Omental fat pad (tissue), 4 donors: ENCODE results near the gene ST6GALNAC6. TPM values are rescaled to one million over a fixed set of nuclear protein-coding genes. Genes with fewer than 3 reads are reported as not detected.

Experiments
- ATAC-seq: fragments of 150-250 bp; one replicate; pipeline ENCODE4 v1.9.1; 2016; ENCODE audit warnings: mild to moderate bottlenecking, moderate library complexity; ENCODE audit not compliant: low FRiP score
- DNase-seq: peaks from one replicate; pipeline ENCODE4 v3.0.0-alpha.2; 2019; ENCODE audit warnings: low spot score
- total RNA-seq, 4 donors: library from RNA; depleted of rRNA; stranded (reverse); fragments of >200 nt; gene quantifications; one replicate each; pipeline ENCODE4 v1.1.0, GENCODE V29; 2016
- TF ChIP-seq, protein P1 (sequence below), 3 donors: fragments of 450-650 bp; IDR thresholded peaks; one replicate each; pipeline ENCODE4 v1.5.1; 2016 to 2017; ENCODE audit warnings: antibody characterized with exemption in 3 of 3, mild to moderate bottlenecking in 3 of 3, moderate library complexity in 2 of 3

Gene ST6GALNAC6
- total RNA-seq, 4 donors from 2014 or later, result 138 to 213 (median 155) TPM

DNA sequence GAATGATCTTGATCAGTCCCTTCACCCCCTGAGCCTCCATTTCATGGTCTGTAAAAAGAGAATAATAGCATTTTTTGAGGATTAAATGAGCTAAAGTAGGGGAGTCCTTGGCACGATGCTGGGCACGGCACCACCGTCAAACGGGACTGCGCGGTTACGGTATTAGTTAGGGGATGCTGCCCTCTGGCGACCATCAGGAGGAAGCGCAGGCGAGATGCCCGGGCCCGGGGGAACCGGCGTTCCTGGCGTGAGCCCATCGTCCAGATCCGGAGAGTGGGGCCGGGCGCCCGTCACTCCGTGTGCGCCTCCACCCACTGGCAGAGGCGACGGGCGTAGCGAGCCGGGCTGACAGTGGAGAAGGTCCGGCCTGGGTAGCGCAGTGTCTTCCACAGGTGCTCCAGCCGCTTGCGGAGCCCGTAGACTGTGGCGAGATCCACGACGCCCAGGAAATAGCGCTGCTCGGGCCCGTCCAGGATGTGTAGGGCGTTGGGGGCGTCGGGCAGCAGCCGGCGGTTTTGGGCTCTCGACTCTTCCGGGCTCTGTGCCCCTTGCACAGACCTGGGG is 22.2 kb upstream of the ST6GALNAC6 start:
- TF ChIP-seq, protein P1, sequence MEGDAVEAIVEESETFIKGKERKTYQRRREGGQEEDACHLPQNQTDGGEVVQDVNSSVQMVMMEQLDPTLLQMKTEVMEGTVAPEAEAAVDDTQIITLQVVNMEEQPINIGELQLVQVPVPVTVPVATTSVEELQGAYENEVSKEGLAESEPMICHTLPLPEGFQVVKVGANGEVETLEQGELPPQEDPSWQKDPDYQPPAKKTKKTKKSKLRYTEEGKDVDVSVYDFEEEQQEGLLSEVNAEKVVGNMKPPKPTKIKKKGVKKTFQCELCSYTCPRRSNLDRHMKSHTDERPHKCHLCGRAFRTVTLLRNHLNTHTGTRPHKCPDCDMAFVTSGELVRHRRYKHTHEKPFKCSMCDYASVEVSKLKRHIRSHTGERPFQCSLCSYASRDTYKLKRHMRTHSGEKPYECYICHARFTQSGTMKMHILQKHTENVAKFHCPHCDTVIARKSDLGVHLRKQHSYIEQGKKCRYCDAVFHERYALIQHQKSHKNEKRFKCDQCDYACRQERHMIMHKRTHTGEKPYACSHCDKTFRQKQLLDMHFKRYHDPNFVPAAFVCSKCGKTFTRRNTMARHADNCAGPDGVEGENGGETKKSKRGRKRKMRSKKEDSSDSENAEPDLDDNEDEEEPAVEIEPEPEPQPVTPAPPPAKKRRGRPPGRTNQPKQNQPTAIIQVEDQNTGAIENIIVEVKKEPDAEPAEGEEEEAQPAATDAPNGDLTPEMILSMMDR (IDR thresholded peaks at IDR 0.05), result peak in 2 of 3 donors; percentile 92 to 94
- ATAC-seq (no peak), DNase-seq (peak; percentile 75)

DNA sequence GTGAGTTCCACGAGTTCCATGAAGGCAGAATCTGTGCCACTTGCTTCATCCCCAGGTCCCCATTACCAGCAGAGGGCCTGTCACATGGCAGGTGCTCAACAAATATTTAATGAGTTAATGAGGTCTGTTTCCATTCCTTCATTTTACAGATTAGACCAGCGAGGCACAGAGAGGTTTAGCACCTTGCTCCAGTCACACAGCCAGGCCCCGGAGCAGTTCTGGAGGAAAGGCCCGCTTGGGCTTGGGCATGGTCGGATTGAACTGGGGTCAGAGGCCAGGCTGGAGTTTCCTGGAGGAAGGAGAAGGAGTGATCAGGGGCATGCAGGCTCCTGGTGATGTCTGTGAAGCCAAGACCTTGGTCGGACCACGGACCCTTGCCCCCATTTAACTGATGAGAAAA is 21.4 kb upstream of the ST6GALNAC6 start:
- DNase-seq (no peak), ATAC-seq (no peak)
- TF ChIP-seq, protein P1 (IDR thresholded peaks at IDR 0.05), result no peak

DNA sequence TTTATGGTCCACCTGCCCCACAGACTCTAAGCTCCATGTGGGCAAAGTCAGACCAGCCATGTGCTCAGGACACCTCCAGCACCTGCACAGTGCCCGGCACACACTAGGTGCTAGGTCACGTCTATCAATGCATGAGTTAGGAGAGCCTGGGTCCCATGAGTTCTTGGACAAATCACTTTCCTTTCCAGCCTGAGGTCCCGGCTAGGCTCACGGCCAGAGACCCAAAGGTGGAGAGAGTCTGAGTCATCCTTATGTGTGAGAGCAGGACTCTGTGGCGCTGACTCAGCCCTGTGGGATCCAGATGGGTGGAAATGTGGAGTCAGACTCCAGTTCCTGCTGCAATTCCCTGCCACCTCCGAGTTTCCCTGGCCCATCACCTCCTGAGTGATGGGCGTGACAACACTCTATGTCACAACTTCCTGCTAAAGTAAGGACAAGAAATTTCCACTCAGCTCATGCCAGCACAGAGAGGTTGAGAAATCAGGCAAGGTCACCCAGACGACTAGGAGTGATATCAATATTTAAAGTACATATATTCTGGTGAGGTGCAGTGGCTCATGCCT is 19.9 kb upstream of the ST6GALNAC6 start:
- ATAC-seq, result peak; percentile 76
- TF ChIP-seq, protein P1 (IDR thresholded peaks at IDR 0.05), result no peak
- DNase-seq, result peak; percentile 80

DNA sequence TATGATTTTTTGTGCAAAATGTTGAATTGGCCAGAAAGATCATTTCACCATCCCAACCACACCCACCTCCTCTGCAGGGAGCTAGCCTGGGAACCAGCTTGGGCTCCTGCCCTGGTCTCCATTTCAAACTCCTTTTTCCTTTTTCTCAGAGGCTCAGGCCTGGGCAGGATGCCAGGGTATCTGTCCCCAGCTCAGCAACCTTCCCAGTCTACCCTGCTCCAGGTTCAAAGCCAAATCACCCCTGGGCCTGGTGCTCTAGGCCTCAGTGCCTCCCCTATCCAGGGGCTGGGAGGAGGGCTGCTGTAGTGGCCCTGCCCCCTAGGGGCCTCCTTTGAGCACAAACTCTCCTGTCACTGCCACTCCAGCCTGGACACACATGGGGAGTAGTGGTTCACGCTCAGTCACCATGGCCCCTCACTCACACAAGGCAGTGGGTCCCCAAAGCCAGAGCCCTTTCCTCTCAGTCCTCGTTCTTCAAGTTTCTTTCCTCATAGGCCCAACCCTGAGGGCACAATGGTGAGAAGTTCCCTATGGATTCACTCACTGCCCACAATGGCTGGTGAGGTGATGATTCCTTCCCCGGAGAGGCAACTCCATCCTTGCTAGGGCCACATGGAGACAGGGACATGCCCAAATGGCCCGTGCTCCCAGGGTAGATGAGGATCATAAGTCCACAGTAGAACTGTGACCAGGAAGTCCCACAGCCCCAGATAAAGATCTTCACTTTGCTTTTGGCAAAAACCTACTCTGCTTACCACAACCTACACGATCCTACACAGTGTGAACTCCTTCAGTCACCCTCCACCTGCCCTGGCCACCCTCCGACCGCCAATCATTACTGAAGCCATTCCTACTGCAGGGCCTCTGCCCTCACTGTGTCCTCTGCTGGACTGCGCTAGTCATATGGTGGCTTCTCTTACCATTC is 19.0 kb upstream of the ST6GALNAC6 start:
- ATAC-seq, result no peak
- TF ChIP-seq, protein P1 (IDR thresholded peaks at IDR 0.05), result no peak
- DNase-seq, result no peak

DNA sequence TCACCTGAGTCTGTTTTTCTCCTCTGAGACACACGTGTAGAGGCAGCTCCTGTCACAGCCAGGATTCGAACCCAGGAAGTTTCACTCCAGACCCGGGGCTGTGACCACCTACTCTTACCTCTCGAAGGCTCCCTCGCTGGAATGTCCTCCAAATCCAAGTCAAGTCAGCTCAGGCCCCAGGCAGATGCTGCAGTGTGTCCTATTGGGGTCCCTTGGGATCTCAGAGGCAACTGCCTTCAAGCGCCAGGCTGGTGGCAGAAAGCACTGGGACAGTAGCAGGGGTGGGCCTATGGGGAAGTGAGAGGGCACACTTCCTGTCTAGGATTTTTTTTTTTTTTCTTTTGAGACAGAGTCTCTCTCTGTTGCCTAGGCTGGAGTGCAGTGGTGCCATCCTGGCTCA is 18.2 kb upstream of the ST6GALNAC6 start:
- ATAC-seq (no peak), DNase-seq (no peak)
- TF ChIP-seq, protein P1 (IDR thresholded peaks at IDR 0.05), result no peak

DNA sequence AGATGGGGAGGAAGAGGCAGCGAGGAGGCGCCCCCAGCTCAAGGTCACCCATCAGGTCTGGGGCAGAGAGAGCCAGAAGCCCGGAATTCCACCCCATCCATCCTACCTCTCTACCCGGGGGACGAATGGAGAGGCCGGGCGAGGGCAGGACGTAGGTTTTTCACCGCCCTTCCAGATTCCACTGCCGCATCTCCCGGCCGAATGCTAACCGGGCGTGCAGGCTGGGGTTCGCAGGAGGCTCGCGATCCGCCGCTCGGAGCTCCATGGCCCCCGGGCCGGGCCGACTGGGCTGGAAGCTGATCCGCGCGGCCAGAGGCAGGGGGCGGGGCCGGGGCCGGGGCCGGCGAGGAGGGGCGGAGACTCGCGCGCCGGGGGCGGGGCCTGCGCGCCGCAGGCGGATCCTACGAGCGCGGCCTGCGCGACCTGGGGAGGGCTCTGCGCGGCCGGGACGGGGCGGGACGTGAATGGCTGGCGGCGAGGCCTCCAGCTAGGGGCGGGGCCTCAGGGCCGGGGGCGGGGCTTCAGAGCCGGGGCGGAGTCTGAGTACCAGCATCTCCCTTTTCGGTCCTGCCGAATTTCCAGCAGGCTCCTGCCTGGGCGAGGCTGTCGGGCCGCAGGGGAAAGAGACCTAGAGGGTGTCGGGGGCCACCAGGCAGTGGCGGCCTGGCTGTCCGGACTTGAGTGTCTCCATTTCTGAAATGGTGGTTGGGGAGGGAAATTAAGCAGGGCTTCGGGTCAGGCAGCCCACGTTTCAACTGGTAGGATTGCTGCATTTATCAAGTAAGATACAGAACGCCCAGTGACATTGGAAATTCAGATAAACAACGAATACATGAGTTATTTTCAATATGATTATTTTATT is 17.5 kb upstream of the ST6GALNAC6 start, which contains the start of gene ST6GALNAC4:
Gene ST6GALNAC4, minus strand, starts transcription at position 322 of the 862 bp plus-strand sequence. CDS start 622 bp downstream, outside the sequence.
- DNase-seq (peak; percentile 92), ATAC-seq (peak; percentile 87)
- TF ChIP-seq, protein P1 (IDR thresholded peaks at IDR 0.05), result no peak
